Measurements from ENCODE around the gene CD53. TPM values are rescaled to one million over a fixed set of nuclear protein-coding genes. Genes with fewer than 3 reads are reported as not detected.
A peak's percentile ranks its signal among the peaks of the same experiment; 100 is the strongest.

Gene CD53
- total RNA-seq, 1 donor from 2014 or later = 171 TPM

- Histone ChIP-seq H3K9me3 (no peaks in the 10 kb centered on the region), H3K27me3 (no peaks in the 10 kb centered on the region), H3K27ac (no peak overlapping the region), H3K4me1 (peaks cover 6% of the 10 kb centered on the region), H3K4me3 (no peak overlapping the region), H3K36me3 (no peaks in the 10 kb centered on the region)
- TF ChIP-seq, protein P1, sequence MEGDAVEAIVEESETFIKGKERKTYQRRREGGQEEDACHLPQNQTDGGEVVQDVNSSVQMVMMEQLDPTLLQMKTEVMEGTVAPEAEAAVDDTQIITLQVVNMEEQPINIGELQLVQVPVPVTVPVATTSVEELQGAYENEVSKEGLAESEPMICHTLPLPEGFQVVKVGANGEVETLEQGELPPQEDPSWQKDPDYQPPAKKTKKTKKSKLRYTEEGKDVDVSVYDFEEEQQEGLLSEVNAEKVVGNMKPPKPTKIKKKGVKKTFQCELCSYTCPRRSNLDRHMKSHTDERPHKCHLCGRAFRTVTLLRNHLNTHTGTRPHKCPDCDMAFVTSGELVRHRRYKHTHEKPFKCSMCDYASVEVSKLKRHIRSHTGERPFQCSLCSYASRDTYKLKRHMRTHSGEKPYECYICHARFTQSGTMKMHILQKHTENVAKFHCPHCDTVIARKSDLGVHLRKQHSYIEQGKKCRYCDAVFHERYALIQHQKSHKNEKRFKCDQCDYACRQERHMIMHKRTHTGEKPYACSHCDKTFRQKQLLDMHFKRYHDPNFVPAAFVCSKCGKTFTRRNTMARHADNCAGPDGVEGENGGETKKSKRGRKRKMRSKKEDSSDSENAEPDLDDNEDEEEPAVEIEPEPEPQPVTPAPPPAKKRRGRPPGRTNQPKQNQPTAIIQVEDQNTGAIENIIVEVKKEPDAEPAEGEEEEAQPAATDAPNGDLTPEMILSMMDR (IDR thresholded peaks at IDR 0.05) = no peak
- DNase-seq (no peak), ATAC-seq (no peak)
- intact Hi-C loops (cut with DNase I) = no loop called here
These were observed 4.8 kb downstream of the CD53 start for GRCh38 chr1:110877776-110878175.

DNA sequence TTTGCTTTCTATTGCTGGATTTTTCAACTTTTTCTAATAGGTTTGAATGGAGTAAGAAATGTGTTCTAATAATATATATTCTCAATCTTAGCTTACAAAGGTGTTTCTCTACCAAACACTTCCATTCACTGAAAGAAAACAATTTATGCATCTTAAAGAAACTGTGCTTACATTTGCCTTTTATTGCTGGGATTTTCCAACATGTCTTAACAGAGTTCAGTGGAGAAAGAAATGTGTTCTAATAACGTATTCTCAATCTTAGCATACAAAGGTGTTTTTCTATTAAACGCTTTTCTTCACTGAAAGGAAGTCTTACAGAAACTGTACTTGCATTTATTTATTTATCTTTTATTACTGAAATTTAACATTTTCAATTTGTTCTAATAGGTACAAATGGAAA is 5.6 kb downstream of the CD53 start:
- H3K4me1 ChIP-seq = peaks cover 6% of the 10 kb centered on the region
- no peak for ATAC-seq
- intact Hi-C loops (cut with DNase I) = no loop called here
- no peak overlapping the region for H3K27ac ChIP-seq
- TF ChIP-seq, protein P1 (IDR thresholded peaks at IDR 0.05) = no peak
- H3K36me3 ChIP-seq = no peaks in the 10 kb centered on the region
- H3K27me3 ChIP-seq = no peaks in the 10 kb centered on the region
- no peaks in the 10 kb centered on the region for H3K9me3 ChIP-seq
- no peak for DNase-seq
- no peak overlapping the region for H3K4me3 ChIP-seq

GRCh38 chr1:110878993-110879392 is 6.0 kb downstream of the CD53 start:
- Histone ChIP-seq H3K27ac (no peak overlapping the region), H3K9me3 (no peaks in the 10 kb centered on the region), H3K4me1 (peaks cover 6% of the 10 kb centered on the region), H3K27me3 (no peaks in the 10 kb centered on the region), H3K36me3 (no peaks in the 10 kb centered on the region), H3K4me3 (no peak overlapping the region)
- ATAC-seq = no peak
- TF ChIP-seq, protein P1 (IDR thresholded peaks at IDR 0.05) = no peak
- no peak for DNase-seq
- intact Hi-C loops (cut with DNase I) = no loop called here

- Histone ChIP-seq H3K4me1 (peaks cover 6% of the 10 kb centered on the region), H3K36me3 (no peaks in the 10 kb centered on the region), H3K27me3 (no peaks in the 10 kb centered on the region), H3K27ac (peak overlapping the region; percentile 25), H3K4me3 (no peak overlapping the region), H3K9me3 (no peaks in the 10 kb centered on the region)
- no peak for DNase-seq
- TF ChIP-seq, protein P1 (IDR thresholded peaks at IDR 0.05) = no peak
- peak; percentile 92 for ATAC-seq
- intact Hi-C loops (cut with DNase I) = no loop called here
These were observed 7.0 kb downstream of the CD53 start for GRCh38 chr1:110879758-110880606.

DNA sequence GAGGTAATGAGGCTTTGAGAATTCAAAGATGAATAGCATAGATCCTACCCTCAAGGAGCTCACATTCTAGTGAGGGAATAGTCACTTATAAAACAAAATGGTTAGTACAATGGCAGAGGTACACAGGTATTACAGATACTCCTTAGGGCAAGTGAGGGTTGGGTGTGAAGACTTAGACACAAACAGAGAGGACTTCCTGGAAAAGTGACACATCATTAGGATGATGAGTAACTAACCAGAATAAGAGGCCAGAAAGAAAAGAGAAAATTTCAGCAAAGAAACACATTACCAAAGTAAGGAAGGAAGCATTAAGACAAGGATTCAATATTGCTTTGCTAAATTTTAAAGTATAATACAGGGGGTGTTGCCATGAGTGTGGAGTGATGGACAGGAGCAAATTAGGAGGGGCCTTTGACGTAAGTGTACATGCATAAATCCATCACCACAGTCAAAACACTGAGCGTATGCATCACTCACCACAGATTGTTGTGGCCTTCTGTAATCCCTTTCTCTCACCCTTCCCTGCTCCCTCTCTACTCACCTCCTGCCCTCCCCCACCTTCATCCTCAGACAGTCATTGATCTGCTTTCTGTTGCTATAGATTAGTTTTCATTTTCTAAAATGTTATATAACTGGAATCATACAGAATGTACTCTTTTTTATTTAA is 7.9 kb downstream of the CD53 start:
- Histone ChIP-seq H3K9me3 (no peaks in the 10 kb centered on the region), H3K27me3 (no peaks in the 10 kb centered on the region), H3K27ac (no peak overlapping the region), H3K4me3 (no peak overlapping the region), H3K36me3 (no peaks in the 10 kb centered on the region), H3K4me1 (peaks cover 6% of the 10 kb centered on the region)
- intact Hi-C loops (cut with DNase I) = no loop called here
- TF ChIP-seq, protein P1 (IDR thresholded peaks at IDR 0.05) = no peak
- no peak for DNase-seq
- peak; percentile 37 for ATAC-seq

Data from upper lobe of right lung (tissue), 1 donor.